ENCODE measurements around the gene MAN2B2.
A peak's percentile ranks its signal among the peaks of the same experiment; 100 is the strongest.

MAN2B2 gene

DNA sequence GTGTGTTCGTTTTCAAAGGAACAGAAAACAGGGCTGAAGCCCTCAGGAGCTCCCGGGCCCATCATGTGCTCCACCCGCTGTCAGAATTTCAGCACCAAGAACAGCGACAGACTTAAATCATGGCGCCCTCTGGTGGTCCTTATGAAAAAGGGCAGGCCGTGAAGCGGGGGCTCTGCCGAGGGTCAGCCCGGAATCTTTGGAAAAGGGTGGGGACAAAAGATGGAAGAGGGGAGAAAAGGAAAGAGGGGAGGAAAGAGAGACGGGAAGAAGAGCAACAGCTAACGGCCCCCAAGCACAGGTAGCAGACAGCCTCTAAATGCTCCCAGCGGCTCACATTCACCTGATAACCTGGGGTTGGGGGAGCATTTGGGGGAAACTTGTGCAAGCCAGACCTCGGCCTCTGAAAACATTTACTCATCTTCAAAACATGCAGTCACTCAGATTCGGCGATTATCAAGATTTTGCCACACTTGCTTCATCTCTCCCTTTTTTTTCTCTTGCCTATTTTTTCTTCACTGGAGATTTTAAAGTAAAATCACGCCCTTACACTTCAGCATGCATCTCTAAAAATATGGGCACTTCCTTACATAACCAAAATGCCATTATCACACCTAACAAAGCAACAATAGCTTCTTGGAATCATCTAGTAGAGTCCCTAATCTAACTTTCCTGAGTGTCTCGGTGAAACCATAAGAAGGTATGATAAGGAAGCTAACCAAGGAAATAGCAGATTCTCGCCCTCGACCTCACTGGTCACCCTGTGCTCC is 28.1 kb upstream of the MAN2B2 start:
- DNase-seq, result peak in 2 of 4 experiments; percentile 2 to 15

DNA sequence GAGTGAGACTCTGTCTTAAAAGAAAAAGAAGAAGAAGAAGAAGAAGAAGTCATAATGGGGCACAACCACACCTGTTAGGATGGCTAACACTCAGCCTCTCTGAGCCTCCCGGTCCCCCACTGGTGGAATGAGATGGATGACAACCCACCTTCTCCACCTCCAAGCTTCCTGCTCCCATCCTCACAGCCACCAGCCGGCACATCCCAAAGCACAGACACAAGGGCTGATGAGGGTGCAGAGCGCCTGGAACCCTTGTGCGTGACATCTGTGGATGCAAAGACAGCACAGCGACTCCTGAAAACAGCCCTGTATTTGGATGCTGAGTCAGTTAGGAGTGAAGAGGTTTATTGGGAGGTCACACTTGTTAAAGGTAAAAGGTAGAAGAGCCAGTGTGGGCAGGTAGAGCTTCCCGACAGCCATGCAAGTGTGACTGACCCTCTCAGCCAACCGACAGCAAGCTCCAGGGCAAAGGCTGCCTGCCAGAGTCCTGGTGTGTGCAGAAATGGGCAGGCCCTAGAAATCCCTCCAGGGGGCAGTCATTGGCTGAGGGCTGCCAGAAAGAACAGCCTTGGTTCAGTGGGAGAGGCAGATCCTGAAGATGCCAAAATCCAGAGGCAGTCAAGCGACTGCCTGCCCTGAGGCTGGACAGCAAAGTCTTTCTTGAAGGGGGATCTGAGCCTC is 26.6 kb upstream of the MAN2B2 start:
- DNase-seq, result no peak

DNA sequence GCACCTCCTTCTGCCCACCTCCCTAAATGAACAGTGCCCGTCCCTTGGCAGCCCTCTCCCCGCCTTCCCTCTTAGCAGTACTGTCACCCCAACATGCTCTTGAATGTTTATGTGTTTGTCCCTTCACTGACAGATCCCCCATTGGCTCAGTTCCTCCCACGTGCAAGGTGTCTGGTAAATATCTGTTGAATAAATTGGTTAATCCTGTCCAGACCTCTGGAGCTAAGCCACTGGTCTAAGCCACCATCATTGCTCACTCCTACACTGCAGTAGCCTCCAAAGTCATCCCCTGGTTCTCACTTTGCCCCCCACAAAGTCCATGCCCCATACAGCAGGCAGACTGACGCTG is 26.1 kb upstream of the MAN2B2 start:
- no peak for DNase-seq

DNA sequence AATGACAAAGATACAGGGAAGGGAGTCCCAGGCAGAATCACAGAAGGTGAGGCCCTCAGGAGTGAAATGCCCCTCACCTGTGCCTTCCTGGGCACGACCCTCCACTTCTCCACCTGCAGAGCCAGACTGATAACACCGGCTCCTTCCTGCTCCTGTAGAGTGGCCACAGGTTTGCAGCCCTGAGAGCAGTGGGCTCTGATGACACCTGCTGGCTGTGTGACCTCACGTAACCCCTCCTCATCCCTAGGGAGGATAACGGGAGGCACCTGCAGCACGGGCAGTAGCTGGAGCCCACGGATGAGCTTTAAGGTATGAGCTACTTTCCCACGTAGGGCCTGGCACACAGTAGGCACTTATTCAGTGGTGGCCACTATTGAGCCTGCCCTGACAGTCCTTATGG is 25.5 kb upstream of the MAN2B2 start:
- DNase-seq, result no peak

DNA sequence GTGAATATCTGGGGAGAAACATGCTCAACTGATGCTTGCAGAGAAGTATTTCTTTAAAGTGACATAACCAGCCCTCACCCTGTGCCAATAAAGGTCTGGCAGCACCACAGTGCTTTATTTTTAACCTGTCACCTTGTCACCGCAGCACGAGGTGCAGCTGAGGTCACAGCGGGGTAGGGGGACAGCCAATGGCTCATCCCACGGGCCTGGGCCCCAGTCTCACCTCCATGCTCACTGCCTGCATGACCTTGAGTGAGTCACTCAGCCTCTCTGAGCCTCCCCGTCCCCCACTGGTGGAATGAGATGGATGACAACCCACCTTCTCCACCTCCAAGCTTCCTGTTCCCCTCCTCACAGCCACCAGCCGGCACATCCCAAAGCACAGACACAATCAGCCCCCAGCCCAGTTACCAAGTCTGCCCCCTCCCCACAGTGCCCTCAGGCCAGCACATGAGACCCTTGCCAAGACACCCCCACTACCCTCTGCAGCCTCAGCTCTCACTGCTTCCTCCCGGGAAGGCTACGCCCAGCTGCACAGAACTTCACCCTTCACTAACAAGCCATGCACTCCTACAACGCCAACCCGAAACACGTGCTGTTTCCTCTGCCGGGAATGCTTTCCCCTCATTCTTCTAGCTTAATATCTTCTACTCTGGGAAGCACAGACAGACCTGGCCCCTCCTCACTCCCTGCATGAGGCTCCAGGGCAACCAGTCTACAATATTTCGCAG is 24.9 kb upstream of the MAN2B2 start:
- DNase-seq, result no peak

DNA sequence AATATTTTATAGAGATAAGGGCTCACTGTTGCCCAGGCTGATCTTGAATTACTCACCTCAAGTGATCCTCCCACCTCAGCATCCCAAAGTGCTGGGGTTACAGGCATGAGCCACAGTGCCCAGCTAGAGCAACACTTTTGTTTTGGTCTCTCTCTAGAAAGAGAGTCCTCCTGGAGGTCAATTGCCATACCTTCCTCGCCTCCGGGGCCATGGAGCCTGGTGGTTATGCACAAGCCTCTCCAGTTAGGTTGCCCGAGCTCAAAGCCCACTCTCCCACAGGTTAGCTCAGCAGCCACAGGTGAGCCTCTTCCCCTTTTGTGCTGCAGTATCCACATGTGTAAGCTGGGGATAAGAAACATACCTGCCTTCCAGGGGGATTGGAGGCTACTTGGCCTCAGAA is 24.2 kb upstream of the MAN2B2 start:
- no peak for DNase-seq

DNA sequence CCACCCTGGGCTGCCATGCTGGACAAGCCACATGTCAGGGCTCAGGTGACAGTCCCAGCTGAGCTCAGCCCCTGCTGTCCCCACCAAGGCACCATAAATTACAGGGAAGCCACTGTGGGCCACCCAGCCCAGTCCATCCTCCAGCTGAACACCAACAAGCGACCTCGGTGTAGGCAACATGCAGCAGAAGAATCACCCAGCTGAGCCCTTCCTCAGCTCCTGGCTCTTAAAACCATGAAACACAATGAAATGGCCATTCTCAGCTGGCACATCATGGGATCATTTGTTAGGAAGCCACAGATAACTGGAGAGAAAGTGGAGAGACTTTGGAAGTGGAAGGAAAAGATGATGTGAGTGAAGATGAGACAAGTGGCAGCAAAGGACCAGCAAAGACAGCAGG is 23.3 kb upstream of the MAN2B2 start:
- no peak for DNase-seq

DNA sequence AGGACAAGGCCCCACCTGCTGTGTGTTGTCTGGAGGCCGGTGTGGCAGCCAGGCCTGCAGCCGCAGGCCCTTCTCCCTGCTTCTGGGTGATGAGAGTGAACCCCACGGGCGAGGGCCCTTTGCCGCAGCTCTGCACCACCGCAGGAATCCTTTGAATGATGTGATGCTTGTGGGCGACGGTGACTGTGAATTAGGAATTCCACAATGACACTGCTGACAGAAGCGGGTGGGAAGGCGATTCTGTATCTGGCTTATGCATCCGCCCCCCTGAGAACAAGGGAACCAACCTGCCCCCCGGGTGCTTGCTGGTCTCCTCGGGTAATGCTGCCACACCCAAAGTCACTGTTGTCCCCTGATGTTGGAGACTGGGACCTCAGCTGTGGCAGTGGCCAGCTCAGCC is 19.5 kb upstream of the MAN2B2 start:
- DNase-seq, result no peak

DNA sequence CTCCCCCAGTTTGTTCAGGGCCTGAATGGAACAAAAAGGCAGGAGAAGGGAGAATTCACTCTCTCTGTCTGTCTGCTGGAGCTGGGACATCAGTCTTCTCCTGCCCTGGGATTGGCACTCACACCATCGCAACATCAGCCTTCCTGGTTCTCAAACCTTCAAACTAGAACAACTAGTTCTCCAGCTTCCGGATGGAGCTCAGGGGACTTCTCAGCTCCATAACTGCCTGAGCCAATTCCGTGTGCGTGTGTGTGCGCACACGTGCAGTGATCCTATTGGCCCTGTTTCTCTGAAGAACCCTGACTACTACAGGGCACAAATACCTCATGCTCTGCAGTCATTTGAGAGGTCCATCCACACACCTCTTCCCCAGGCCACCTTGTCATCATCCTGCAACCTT is 18.7 kb upstream of the MAN2B2 start:
- DNase-seq, result no peak

DNA sequence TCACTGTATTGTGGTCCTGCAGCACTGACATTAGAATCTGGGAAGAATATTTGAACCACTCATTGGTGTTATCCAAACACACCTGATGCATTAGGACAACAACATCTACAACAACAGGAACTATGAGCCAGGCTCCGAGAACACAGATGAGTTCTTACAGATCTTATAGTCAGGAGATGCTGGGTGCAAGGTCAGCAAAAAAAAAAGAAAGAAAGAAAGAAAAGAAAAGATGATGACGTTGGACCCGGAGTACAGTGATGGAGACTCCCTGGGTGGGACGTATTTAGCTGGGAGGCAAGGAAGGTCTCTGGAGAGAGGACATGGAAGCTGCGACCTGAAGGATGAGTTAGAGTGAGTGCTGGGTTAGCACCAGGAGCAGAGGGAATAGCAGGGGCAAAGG is 17.8 kb upstream of the MAN2B2 start:
- no peak for DNase-seq

DNA sequence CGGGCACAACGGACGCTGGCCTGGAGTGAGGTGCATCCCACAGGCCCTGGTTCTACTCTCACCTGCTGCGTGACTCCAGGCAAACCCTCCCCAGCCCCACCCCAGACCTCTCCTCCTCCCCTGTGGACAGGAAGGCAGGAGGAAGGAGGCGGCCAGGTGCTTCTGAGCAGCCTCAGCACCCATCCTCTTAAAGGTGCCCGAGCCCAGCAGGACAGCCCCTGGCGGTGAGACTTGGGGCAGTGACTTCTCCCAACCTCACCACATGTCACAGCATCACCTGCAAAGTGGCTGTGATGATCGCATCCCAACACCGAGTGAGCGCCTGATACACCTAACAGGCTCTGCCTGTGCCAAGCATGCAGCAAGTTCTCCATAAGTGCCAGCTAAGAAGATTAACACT is 17.1 kb upstream of the MAN2B2 start:
- DNase-seq, result no peak

DNA sequence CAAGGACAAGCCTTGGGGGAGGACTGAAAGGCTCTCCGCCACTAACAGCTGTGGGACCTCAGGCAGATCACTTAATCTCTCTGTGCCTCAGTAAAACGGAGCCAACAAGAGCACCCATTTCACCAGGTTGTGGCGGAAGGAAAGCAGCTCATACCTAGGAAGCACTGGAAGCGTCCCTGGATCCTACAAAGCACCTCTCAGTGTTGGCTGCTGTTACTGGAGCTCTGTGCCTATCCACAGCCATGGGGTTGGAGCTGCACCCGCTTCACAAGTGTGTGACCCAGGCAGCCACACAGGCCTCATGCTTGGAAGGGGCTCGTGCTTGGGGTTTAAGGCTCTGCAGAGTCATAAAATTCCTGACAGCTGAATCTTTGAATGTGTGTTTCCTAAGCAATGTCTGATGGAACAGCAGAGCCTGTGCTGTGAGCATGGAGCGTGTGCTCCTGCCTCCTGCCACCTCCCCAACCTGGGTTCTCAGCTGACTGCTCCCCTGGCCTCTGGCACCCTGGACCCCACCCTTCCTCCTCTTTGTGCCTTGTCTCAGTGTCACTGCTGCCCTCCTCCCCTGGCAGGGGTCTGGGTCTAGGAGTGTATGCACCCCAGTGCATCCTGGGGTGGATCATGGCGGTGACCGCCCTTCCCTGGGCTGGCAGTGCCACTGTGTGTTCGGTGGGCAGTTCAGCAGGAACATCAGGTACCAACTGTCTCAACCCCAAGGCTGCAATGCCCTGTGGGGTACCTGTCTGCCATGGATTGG is 14.4 kb upstream of the MAN2B2 start:
- no peak for DNase-seq

DNA sequence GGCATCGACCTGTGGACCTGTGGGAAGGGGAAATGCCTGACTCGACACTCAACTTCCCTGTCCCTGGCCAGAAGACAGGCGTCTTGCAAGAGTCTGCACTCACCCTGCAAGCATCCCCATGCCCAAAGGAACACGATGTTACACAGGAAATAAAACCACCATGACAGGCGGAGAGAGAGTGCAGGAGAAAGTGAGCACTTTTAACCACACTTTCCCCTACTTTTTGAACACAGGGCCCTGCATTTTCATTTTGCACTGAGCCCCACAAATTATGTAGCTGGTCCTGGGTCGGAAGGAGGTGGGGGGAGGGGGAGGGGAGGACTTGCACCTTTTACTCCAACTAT is 13.8 kb upstream of the MAN2B2 start:
- no peak for DNase-seq

DNA sequence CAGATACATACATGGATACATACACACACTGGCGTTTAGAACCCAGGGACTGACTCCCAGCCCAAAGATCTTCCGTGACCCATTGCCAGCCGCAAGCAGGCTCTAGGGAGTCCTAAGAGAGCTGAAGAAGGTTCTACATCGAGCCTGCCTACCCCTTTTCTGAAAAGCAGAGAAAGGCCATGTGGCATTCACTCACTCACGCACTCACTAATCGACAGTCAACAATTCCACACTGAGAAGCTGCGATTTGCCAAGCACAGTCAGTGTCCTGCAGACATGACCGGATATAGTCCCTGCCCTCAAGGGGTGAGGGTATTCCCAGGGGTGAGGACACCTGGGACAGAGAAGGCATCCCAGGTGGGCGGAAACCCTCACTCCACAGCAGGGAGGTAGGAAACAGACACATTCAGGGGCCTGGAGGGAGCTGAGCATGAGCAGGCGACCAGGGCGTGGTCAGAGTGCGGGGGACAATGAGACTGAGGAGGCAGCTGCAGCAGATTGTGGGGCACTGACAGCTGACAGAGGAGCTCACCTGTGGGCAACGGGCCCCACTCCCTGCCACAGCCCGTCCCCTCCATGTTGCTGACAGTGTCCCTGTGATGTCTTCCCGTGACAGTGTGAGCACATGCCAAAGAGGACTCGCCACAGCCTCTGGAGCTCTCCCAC is 13.2 kb upstream of the MAN2B2 start:
- DNase-seq, result no peak

DNA sequence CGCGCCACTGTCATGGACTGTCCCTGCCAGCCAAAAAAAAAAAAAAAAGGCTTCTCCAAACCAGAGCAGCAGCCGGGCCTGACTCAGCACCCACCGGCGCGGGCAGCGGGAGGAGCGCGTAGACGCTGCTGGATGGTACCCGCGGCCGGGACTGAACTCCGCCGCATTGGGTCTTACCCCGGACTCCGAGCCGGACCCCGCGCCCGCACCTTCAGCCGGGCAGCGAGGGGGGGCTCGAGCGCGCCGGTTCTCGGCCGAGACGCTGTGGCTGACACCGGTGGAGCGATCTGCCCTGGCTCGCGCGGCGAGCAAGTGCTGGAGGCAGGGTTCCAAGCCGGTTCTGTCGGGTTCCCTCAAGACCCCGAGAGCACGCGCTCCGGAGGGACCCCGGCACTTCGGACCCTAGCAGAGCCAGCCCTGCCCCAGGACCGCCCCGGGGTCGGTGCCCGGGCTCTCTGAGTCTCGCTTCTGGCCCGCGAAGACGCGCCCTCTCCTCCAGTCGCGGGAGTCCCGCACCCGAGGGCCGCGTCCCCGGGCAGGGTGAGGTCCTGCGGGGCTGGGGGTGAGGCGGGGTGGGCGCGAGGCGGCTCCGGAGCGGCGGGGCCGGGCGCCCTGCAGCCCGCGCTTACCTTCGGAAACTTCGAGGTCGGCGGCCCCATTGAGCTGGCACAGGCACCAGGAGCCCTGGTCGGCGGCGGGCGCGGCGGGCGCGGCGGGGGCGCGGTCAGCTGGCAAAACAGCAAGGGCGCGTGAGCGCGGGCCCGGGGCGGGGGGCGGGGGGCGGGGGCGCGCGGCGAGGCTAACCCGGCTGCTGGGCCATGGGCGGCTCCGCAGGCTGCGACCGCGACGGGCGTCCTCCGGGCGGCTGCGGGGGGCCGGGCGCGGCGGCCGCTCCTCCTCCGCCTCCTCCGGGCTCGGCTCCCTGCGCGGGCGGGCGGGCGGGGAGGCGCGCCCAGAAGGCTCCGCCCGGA is 11.8 kb upstream of the MAN2B2 start:
- no peak for DNase-seq

DNA sequence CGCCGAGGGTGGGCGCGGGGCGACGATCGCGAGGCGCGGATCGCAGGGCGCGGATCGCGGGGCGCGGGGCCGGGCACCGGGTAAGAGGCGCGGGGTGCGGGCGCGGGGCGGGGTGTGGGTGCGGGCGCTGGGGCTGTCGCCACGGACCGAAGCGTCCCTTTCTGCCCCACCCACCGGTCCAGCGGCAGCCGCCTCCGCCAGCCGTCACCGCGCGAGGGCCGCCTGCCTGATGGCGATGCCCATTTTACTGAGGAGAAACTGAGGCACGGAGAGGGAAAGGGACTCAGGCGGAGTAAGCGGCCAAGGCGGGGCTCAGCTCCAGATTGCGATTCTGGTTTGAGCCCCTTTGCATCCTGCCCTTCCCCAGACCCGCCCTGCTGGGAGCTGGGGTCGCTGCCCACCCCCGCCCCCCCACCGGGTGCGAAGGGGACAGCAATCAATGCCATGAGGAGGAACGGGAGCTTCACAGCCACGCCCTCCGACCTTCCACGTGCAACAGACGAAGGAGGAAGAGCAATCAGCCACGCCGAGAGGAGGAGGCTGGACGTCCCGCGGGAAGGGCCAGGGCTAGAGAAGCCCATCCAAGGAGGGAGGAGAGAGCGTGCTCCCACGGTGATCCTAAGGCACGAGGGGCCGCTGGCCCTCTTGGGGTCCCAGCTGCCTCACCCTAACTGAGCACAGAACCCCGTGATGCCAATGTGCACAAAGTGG is 10.9 kb upstream of the MAN2B2 start:
- DNase-seq, result no peak

DNA sequence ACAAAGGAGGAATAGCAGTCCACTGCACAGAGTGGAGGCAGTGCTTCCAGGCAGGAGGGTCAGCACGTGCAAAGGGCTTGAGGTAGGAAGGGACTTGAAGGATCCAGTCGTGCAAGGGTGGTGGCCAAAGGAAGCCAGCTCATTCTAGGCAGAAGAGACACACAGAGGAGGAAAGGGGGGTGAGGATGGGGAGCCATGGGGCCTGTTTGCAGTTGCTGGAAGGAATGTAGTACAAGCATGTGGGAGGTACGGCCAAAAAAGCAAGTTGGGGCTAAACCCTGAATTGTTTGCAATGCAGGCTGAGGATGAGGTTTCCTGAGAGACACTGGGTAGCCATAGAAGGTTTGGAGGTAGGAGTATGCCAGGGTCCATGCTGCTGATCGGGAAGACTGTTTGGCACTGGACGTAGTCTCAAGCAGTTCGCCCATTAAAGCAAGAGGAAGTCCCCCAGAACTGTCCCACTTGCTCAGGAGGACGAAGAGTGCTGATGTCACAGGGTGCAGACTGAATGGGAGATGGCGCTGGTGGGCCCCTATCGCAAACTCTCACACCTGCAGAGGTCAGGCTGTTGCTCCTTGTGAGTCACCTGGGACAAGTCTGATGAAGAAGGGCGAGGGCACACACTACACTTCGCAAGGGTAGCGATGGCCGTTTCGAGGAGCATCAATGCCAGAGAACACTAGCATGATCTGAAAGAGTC is 9.1 kb upstream of the MAN2B2 start:
- no peak for DNase-seq

DNA sequence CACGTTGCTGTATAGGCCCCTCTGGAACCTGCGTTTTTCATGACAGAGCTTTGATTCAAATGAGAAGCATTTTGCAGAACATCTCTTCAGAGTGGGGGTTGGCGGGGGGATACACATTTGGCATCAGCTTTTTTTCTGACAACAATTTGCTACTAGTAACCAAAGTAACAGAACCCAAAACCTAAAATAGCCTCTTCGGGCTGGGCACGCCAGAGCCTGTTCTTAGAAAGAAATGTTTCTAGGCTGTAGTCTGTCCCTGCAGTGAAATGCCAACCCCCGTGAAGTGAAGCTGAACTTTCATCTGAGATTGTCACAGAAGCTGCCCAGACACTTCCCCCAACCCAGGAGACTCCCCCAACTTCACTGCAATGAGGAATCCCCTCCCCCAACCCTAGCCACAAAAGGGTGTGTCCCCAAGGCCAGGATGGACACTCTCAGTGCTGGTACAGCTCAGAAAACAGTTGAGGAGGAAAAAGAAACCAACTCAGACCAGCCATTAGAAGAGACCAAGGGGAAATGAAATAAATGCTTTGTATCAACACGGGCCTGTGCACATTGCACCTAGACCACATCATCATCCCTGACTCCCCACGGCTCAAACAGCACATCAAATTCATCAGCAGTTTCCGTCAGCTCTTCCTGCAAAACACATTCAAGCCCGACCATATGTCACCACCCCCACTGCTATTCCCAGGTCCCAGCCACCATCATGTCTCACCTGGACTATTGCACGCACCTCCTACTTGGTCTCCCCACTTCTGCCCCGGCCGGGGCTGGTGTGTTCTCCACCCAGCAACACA is 8.4 kb upstream of the MAN2B2 start:
- DNase-seq, result no peak

DNA sequence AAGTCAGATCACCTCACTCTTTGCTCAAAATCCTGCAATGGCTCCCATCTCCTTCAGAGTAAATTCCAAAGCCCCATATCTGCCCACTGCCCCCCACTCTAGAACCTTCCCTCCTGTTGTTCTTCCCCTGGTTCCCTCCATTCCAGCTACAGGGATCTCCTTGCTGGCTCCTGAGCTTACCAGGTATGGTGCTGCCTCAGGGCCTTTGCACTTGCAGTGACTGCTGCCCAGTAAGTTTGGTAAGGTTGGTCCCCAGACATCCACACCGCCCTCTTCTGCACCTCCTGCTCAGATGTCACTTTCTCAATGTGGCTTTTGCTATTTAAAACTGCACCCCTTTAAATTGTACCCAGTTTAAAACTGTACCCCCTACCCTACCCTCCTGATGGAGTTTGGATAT is 7.8 kb upstream of the MAN2B2 start:
- DNase-seq, result no peak

DNA sequence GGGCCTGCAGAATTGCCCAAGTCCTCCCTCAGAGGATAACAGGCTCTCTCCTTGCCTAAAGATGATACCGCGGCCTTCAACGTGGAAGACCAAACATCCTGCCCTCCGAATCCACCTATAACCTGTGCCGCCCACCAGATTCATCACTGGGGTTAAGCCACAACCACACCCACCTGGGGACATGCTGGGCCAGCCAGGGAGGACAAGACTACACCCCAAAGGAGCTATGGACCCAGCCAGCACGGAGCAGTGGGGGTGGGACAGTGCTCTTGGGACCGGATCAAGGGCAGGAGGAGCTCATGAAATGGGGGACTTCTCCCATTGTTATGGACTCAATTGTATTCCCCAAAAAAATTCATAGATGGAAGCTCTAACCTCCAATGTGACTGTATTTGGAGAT is 6.8 kb upstream of the MAN2B2 start:
- no peak for DNase-seq
